ENCODE data around the gene COMMD1.
"Not testable (repeated sequence)": the region's sequence is repeated elsewhere in the genome, so short reads cannot be mapped to it uniquely, and the experiment has no call there.

The COMMD1 gene

DNA sequence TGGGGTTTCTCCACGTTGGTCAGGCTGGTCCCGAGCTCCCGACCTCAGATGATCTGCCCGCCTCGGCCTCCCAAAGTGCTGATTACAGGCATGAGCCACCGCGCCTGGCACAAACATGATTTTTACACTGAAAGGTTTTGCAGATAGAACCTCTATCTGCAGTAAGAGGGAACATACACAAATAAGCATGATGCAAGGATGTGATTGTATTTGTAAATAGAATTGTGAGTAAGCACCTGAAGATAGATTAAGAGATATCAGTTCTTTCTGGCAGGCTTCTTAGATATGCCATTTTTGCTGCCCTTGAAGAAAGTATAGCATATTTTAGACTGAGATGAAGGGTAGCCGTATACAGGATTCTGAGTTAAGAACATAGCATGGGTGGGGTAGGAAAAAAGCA lies 3.6 kb downstream of the COMMD1 start:
- Mint-ChIP-seq H3K27me3 (no peaks in the 10 kb centered on the region), H3K36me3 (no peaks in the 10 kb centered on the region), H3K27ac (no peak overlapping the region), H3K9me3 (no peaks in the 10 kb centered on the region), H3K4me3 (peak overlapping the region; percentile 15), H3K4me1 (peaks cover 42% of the 10 kb centered on the region)

DNA sequence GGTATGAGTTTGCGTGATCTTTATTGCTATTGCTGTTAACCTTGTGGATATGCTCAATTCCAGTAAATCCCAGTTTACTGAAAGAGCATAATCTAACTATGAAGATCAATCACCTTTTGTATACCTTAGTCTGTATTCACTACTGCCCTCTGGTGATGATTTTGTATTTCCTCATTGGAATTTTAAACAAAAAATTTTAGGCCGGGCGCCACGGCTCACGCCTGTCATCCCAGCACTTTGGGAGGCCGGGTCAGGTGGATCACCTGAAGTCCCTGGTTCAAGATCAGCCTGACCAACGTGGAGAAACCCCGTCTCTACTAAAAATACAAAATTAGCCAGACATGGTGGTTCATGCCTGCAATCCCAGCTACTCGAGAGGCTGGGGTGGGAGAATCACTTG lies 5.1 kb downstream of the COMMD1 start:
- Mint-ChIP-seq H3K36me3 (no peaks in the 10 kb centered on the region), H3K9me3 (no peaks in the 10 kb centered on the region), H3K27ac (no peak overlapping the region), H3K27me3 (no peaks in the 10 kb centered on the region), H3K4me1 (peaks cover 37% of the 10 kb centered on the region), H3K4me3 (no peak overlapping the region)

DNA sequence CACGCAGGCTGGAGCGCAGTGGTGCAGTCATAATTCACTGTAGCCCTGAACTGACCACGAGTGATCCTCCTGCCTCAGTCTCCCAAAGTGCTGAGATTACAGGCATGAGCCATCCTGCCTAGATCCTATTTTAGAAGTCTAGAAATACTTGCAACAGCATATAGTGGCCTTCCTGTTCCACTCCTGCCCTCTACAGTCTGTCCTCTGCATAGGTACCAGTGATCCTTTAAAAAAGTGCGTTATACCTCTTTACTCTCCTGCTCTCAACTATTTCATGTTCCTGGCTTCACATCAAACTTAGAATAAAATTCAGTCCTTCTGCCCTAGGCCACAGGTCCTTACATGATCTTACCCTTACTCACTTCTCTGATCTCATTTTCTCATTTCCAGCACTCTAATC lies 6.0 kb downstream of the COMMD1 start:
- Mint-ChIP-seq H3K36me3 (no peaks in the 10 kb centered on the region), H3K27ac (peak overlapping the region; percentile 6), H3K4me1 (peaks cover 30% of the 10 kb centered on the region), H3K27me3 (no peaks in the 10 kb centered on the region), H3K9me3 (no peaks in the 10 kb centered on the region), H3K4me3 (no peak overlapping the region)

DNA sequence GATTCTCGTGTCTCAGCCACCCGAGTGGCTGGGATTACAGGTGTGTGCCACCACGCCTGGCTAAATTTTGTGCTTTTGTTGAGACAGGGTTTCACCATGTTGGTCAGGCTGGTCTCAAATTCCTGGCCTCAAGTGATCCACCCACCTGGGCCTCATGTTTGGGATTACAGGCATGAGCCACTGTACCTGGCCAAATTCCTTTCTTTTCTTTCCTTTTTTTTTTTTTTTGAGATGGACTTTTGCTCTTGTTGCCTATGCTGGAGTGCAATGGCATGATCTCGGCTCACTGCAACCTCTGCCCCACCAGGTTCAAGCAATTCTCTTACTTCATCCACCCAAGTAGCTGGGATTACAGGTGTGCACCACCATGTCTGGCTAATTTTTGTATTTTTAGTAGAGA lies 9.3 kb downstream of the COMMD1 start:
- H3K4me3 Mint-ChIP-seq, H3K27me3 Mint-ChIP-seq, H3K27ac Mint-ChIP-seq, H3K9me3 Mint-ChIP-seq, H3K36me3 Mint-ChIP-seq: not testable (repeated sequence)
- peaks cover 11% of the 10 kb centered on the region for H3K4me1 Mint-ChIP-seq

DNA sequence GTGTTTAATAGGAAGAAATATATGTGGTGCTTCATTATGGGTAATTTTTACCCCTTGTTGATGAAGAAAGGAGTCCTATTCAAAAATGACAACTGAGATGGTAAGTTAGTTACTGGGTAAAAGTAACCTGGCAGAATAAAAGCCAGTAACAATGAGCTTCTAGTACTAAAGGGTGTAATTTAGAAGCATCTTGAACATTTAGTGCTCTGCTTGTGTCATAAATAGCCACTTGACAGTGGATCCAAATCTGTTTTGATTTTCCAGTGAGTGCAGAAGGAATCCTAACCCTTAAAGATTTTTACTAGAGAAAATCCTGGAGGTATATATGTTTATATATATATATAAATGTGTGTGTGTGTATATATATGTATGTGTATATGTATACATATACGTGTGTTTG lies 15.1 kb downstream of the COMMD1 start:
- H3K9me3 Mint-ChIP-seq: no peaks in the 10 kb centered on the region
- peaks cover 5% of the 10 kb centered on the region for H3K36me3 Mint-ChIP-seq
- no peaks in the 10 kb centered on the region for H3K27me3 Mint-ChIP-seq
- H3K4me1 Mint-ChIP-seq: no peaks in the 10 kb centered on the region
- no peak overlapping the region for H3K4me3 Mint-ChIP-seq
- no peak overlapping the region for H3K27ac Mint-ChIP-seq

DNA sequence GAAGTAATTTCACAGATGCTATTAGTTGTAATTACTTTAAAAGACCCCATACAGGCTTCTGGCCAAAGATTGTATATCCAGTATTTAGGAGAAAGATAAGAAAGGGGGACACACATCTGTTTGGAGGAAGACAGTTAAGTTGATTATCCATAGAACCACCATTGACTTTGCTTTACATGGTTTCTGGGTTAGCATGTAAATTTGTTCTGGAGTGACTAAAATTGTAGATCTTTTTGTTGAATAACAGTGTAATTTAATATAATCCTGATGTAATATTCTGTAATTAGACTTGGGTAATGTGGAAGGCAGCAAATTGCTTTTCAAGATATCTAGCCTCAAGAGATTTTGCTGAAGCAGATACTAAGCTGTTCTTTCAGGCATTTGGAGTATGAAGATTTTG lies 17.2 kb downstream of the COMMD1 start:
- Mint-ChIP-seq H3K9me3 (no peaks in the 10 kb centered on the region), H3K4me1 (no peaks in the 10 kb centered on the region), H3K27me3 (no peaks in the 10 kb centered on the region), H3K36me3 (peaks cover 10% of the 10 kb centered on the region), H3K4me3 (no peak overlapping the region), H3K27ac (no peak overlapping the region)

DNA sequence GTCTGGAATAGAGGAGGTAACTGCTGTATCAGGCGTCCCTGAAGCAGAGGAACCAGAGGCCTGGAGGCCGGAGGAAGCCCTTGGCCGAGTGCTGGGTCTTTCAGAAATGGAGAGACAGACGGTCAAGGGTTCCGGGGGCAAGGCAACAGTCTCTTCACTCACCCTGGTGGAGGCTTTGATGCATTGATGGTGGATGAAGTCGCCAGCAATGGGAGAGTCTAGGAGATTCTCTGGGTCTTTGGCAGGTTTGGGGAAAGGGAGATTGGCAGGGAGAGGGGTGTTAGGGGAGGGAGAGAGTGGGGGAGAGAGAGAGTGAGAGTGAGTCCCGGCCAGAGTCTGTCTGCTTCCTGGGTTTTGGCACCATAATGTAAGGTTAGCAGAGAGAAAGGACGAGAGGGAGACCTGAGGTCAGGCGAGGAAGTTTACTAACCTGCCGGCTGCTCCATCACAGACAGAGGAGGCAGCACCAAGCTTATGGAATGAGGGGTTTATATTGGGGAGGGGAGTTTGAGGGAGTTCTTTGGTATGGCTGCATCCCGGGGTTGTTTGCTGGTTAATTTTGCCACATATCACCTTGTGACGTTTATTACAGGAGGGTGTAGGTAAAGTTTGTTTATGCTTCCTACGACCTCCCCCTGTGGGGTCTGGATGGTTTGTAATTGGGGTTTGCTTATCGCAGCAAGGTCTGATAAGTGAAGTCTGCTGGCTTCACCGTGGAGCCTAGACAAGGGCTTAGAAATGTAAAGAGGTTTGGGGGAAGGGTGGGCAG lies 19.6 kb downstream of the COMMD1 start:
- H3K36me3 Mint-ChIP-seq: peaks cover 10% of the 10 kb centered on the region
- no peak overlapping the region for H3K4me3 Mint-ChIP-seq
- H3K4me1 Mint-ChIP-seq: no peaks in the 10 kb centered on the region
- H3K27ac Mint-ChIP-seq: no peak overlapping the region
- H3K9me3 Mint-ChIP-seq: no peaks in the 10 kb centered on the region
- H3K27me3 Mint-ChIP-seq: no peaks in the 10 kb centered on the region

DNA sequence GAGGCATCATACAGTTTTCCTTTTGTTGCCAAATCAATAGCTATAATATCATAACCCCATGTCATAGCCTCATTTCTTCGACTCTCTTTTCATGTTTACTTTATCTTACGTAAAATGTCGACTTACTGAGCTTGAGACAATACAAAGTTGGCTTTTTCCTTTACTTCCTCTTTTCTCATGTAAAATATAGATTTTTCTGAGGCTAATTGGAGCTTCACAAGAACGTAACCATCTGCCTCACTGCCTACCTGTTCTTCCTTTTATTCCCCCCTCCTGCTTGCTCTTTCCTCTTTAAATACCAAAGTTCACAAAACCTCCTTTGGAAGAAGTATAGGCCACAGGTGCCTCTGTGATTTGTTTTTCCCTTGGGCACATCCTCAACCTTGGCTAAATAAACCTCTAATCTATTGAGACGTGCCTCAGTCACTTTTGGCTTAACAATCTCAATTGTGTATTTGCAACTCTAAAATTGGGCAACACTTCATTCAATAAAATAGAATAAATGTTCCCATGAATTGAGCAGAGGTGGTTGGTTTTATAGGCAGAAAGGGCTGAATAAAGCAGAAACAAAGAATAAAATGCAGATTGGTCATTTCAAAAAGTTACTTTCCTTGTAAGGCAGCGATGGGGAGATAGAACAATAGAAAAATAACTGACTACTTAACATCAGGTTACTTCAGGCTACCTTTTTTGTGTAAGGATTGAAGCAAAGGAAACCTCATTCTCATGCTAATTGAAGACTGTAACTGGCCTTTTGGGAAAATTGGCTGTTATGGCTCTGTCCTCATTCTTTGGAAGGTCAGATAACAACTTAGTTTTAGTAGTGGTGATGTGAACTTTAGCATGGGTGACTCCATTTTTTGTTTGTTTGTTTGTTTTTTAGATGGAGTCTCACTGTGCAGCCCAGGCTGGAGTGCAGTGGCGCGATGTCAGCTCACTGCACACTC lies 21.3 kb downstream of the COMMD1 start:
- Mint-ChIP-seq H3K4me1 (no peaks in the 10 kb centered on the region), H3K27ac (peak overlapping the region; percentile 52), H3K27me3 (no peaks in the 10 kb centered on the region), H3K4me3 (no peak overlapping the region), H3K36me3 (peaks cover 10% of the 10 kb centered on the region), H3K9me3 (no peaks in the 10 kb centered on the region)

DNA sequence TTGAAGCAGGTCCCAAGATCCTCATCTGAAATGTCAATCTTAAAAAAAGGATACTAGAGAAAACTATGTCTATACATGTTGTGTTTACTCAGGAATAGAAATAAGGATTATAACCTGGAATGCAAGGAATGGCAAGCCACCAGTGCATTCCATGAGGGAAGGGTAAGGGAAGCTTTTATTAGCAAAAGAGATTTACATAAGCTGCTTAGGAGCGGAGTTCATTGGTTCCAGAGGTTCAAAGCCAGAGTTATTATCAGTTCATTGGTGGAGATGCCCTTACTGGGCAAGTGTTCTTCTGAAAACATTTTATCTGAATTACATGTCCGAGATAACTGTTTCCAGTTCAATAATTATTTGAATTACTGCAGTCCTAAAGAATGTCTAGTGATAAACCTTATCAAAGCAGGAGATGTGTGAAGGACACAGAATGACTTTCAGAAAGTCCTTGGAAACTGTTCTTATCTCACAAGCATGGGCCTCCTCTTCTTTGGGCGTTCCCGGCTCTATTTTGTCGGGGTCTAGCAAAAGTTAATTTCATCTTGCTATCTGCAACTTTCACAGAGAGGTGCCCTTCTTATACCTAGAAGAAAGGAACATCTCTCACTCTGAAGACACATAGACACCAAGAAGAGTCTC lies 23.5 kb downstream of the COMMD1 start:
- Mint-ChIP-seq H3K27me3 (no peaks in the 10 kb centered on the region), H3K4me3 (no peak overlapping the region), H3K9me3 (no peaks in the 10 kb centered on the region), H3K36me3 (peaks cover 15% of the 10 kb centered on the region), H3K27ac (no peak overlapping the region), H3K4me1 (no peaks in the 10 kb centered on the region)

DNA sequence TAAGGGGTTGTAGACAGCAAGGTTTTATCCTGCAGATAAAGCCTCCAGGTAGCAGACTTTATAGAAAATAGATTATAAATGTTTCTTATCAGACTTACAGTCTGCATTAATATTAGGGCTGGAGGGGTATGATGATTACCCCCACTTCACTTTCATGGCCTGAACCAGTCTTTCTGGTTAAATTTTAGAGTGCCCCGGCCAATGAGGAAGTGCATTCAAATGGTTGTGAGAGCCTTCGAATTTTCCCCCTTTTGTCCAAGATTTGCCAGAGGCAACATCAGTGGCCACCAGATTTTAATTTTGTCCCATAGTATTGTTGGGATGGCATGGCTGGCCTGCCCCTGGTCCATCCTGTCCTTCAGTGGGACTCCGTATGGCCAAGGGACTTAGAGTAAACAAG lies 31.6 kb downstream of the COMMD1 start:
- H3K9me3 Mint-ChIP-seq: no peaks in the 10 kb centered on the region
- H3K4me1 Mint-ChIP-seq: no peaks in the 10 kb centered on the region

DNA sequence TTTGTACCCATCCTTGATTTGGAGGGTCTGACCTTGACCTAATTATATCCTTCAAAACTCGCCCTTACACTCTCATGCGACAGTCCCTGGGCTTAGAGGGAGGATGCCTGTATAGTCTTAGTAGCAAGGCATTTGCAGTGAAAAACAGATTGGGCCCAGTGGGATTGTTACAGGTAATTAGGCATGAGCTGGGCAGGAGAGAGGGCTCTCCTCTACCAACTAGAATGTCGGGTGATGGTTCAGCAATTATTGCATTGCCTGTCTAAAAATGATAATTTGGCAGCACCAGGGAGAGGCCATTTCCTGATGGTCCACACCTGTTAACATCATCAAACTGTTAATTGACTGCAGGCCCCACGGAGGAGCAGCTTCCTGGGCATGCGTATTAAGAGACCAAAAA lies 32.4 kb downstream of the COMMD1 start:
- Mint-ChIP-seq H3K4me1 (no peaks in the 10 kb centered on the region), H3K36me3 (peaks cover 6% of the 10 kb centered on the region), H3K9me3 (no peaks in the 10 kb centered on the region), H3K4me3 (no peak overlapping the region), H3K27ac (no peak overlapping the region), H3K27me3 (no peaks in the 10 kb centered on the region)

More for the DNA sequence above, 31.6 kb downstream of the COMMD1 start:
- Mint-ChIP-seq H3K27me3 (no peaks in the 10 kb centered on the region), H3K4me3 (no peak overlapping the region), H3K27ac (no peak overlapping the region), H3K36me3 (peaks cover 9% of the 10 kb centered on the region)

DNA sequence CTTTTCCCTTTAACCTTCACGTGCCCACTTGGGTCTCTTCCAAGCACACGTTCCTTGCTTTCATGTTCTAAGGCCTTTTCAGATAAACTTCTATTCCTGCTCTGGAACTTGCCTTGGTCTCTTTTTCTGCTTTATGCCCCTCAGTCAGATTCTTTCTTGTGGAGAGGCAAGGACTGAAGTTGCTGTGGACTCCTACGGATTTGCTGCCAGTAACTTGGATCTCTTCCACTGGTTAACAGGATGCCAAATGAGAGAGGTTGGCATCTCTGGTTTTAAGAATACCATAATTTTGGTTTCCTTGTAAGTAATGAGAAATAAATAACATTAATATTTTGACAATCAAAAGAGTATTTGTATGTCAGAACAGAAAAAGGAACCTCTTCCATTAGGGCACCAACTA lies 33.0 kb downstream of the COMMD1 start:
- Mint-ChIP-seq H3K27me3 (no peaks in the 10 kb centered on the region), H3K4me1 (no peaks in the 10 kb centered on the region), H3K4me3 (no peak overlapping the region), H3K9me3 (no peaks in the 10 kb centered on the region), H3K27ac (no peak overlapping the region), H3K36me3 (peaks cover 6% of the 10 kb centered on the region)

DNA sequence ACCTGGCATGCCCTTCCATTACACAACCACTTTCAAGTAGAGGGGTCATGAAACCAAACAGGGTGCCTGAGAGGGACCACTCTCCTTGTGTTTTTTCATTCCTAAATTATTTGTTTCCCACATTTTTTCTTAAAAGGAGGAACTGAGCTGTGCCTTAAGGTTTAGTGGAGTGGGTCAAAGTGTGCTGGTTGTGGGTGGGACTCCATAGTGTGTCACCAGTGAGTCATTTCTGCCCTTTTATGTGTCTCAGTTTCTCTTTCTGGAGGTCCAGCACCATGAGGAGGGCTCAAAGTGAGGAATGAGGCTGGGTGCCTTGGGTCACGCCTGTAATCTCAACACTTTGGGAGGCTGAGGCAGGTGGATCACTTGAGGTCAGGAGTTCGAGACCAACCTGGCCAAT lies 37.8 kb downstream of the COMMD1 start:
- Mint-ChIP-seq H3K4me1 (no peaks in the 10 kb centered on the region), H3K4me3 (no peak overlapping the region), H3K36me3 (peaks cover 6% of the 10 kb centered on the region), H3K9me3 (no peaks in the 10 kb centered on the region), H3K27ac (no peak overlapping the region), H3K27me3 (no peaks in the 10 kb centered on the region)

DNA sequence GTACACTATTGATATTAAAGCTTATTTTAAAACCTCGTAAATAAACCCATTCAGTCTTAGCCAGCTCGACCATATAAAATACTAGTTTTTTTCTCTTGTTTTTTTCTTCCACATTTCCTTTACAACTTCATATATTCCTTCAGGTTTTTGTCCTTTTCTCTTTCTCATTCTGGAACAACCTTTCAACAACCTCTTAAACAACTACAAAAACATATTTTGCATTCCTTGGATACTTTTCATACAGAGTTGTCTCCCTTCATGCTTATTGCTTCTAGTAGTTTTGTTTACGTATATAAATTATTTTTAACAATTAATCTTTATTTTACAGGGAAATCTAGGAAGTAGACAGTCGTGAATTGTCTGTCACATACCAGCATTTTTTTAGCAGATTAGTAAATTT lies 41.2 kb downstream of the COMMD1 start:
- Mint-ChIP-seq H3K4me3 (no peak overlapping the region), H3K36me3 (peaks cover 14% of the 10 kb centered on the region), H3K9me3 (no peaks in the 10 kb centered on the region), H3K27me3 (no peaks in the 10 kb centered on the region), H3K27ac (no peak overlapping the region), H3K4me1 (no peaks in the 10 kb centered on the region)

DNA sequence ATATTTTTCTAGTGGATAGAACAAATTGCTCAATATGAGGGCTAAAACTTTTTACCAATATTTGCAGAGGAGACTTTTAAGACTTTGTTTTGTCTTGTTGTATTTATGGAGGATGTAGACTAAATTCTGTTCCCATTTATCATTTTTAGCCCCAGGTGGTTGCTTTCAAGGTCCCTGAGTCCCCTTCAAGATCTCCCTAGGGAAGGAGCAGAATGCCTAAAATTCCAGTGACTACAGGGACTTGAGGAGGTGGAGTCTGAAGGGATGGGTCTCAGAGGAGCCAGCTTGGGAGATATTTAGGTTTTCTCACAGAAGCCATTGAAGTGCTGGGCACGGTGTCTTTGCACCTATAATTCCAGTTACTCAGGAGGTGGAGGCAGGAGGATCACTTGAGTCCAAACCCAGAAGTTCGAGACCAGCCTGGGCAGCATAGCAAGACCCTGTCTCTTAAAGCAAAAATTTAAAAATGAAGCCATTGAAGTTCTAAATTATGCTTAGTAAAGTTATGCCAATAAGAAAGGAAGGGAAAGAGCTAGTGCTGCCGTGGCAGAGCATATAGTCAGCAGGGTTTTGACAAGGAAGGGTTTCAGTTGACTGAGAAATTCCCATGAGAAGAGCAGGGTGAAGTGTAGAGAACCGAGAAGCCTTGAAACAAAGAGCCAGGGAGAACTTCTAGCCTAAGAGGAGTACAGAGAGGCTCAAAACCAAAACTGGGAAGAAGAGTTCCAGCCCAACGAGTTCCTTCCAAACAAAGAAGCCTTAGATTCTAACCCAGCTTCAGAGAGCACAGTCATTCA lies 43.4 kb downstream of the COMMD1 start:
- peak overlapping the region; percentile 35 for H3K27ac Mint-ChIP-seq
- peaks cover 15% of the 10 kb centered on the region for H3K36me3 Mint-ChIP-seq
- H3K4me1 Mint-ChIP-seq: no peaks in the 10 kb centered on the region
- H3K4me3 Mint-ChIP-seq: no peak overlapping the region
- no peaks in the 10 kb centered on the region for H3K9me3 Mint-ChIP-seq
- H3K27me3 Mint-ChIP-seq: no peaks in the 10 kb centered on the region

All from activated naive CD4-positive, alpha-beta T cell treated with anti-CD3 and anti-CD28 coated beads, Interleukin-2, amount 50 U/mL, for 24 hours (primary cell).